Measurements from ENCODE around the gene UCP3.

The UCP3 gene, protein sequence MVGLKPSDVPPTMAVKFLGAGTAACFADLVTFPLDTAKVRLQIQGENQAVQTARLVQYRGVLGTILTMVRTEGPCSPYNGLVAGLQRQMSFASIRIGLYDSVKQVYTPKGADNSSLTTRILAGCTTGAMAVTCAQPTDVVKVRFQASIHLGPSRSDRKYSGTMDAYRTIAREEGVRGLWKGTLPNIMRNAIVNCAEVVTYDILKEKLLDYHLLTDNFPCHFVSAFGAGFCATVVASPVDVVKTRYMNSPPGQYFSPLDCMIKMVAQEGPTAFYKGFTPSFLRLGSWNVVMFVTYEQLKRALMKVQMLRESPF

DNA sequence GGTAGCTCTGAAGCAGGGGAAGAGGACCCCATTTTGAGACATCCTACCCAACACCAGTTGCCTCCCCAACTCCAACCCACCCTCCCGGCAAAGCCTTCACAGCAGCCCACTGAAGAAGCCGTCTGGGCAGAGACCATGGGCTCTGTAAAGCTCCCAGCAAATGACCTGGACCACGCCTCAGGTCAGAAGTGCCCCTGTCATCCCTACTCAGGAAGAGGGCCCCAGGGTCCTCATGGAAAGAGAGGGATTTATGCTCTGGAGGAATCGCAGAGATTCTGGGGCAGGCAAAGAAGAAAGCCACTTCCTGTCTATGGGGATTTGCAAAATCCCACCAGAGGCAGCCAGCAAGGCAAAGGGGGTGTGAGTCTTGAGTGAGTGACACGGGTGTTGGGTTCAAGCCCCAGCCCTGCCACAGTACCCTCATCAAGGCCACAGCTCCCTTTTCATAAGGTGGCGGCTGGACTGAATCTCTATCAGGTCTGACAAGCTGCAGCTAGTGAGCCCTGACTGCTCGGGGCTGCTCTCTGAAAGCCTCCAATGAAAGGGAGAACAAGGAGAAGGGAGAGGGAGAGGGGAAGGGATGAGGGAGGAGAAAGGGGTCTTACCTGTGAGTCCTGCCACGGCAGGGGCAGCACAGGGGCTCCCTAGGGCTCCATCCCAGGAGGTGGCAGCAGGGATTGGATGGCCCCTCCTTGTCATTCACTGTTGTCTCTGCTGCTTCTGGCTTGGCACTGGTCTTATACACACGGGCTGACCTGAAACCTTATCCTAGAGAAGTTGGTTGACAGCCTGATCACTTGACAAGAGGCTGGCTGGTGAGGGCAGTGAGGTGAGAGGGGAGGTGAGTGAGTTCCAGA, at the start of gene UCP3:
UCP3 (minus strand) TSS at position 713 of the 857 bp plus-strand sequence. CDS start 2,043 bp downstream, outside the sequence.
- DNase-seq (ENCODE audit: low spot score) = no peak
- TF ChIP-seq, protein P1, sequence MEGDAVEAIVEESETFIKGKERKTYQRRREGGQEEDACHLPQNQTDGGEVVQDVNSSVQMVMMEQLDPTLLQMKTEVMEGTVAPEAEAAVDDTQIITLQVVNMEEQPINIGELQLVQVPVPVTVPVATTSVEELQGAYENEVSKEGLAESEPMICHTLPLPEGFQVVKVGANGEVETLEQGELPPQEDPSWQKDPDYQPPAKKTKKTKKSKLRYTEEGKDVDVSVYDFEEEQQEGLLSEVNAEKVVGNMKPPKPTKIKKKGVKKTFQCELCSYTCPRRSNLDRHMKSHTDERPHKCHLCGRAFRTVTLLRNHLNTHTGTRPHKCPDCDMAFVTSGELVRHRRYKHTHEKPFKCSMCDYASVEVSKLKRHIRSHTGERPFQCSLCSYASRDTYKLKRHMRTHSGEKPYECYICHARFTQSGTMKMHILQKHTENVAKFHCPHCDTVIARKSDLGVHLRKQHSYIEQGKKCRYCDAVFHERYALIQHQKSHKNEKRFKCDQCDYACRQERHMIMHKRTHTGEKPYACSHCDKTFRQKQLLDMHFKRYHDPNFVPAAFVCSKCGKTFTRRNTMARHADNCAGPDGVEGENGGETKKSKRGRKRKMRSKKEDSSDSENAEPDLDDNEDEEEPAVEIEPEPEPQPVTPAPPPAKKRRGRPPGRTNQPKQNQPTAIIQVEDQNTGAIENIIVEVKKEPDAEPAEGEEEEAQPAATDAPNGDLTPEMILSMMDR (IDR thresholded peaks at IDR 0.05; ENCODE audit: extremely low read depth, missing control alignments) = no peak

DNA sequence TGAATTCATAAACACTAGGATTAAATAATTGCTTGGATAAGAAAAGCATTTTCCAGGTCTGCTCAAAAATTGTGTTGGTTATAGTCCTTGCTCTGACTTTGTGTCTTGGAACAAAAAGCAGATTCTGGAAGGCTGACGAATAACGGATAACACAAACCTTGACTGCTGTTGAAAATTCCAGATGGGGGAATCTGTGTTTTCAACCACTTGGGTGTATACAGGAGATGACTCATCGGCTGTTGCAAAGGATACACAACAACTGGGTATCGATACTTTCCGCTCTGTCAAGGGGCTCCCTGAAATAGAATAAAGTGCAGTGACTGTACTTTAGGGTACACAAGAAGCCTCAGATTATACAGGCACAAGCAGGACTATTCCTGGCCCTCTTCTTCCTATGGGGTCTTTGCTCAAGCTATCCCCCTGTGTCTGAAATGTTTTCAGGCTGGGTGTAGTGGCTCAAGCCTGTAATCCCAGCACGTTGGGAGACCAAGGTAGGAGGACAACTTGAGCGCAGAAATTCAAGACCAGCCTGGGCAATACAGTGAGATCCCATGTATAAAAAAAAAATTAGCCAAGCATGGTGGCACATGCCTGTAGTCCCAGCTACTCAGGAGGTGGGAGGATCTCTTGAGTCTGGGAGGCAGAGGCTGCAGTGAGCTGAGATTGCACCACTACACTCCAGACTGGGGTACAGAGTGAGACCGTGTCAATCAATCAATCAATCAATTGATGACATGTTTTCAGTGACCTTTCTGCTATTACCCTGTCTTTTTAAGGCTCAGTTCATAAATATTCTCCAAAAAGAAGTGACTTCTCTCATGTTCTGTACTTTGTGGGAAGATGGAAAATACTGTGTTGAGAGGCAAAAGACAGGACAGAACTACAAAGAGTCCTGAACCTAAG, 48.6 kb upstream of the UCP3 start:
- TF ChIP-seq, protein P1 (IDR thresholded peaks at IDR 0.05; ENCODE audit: extremely low read depth, missing control alignments) = no peak
- no peak for DNase-seq (ENCODE audit: low spot score)

DNA sequence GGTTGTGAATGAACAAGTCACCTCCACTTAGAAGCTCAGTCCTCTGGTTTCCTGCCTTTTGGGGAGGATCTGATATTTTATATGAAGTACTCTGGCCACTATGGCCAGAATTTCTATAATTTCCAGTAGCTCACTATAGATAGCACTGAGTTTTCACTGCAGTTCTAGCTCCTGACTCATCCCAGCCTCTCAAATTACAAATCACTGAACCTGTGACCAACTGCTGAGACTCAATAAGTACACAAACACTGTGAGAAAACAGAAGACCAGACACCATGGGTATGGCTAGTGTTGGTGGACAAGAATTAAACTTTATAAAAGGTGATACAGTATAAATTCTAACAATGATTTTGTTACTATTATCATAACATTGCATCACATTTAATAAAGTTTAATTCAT, 47.1 kb upstream of the UCP3 start:
- no peak for DNase-seq (ENCODE audit: low spot score)
- TF ChIP-seq, protein P1 (IDR thresholded peaks at IDR 0.05; ENCODE audit: extremely low read depth, missing control alignments) = no peak

DNA sequence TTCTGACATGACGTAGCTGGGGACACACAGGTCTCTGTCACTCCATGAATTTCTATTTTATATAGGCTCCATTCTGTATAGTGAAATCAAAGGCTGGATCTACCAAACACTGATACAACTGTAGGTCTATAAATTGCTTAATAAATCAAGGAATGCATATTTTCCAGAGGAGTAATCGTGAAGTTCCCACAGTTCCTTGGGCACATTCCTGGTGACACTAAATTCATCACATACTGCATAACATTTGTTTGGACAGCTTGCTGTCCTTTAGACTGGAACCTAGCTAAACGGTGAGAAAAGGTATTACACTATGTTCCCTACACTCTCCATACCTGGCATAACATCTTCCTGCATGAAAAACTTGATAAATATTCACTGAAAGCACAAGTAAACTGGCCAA, 41.6 kb upstream of the UCP3 start:
- no peak for DNase-seq (ENCODE audit: low spot score)
- TF ChIP-seq, protein P1 (IDR thresholded peaks at IDR 0.05; ENCODE audit: extremely low read depth, missing control alignments) = no peak

DNA sequence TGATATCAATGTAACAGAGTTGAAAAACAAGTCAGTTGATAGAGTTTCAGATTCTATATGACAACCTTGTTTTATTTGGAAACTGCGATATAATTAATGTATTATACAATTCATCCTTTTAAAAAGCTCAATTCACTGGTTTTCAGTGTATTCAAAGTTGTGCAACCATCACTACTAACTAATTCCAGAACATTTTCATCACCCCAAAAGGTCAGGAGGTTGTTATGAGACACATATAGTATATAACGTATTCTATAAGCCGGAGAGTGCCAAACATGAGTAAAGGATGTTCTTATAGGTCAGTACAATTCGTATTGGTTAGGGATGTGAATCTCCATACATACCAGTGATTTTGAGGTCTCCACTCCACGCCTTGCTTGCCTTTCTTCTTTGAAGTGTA, 40.1 kb upstream of the UCP3 start:
- TF ChIP-seq, protein P1 (IDR thresholded peaks at IDR 0.05; ENCODE audit: extremely low read depth, missing control alignments) = no peak
- no peak for DNase-seq (ENCODE audit: low spot score)

DNA sequence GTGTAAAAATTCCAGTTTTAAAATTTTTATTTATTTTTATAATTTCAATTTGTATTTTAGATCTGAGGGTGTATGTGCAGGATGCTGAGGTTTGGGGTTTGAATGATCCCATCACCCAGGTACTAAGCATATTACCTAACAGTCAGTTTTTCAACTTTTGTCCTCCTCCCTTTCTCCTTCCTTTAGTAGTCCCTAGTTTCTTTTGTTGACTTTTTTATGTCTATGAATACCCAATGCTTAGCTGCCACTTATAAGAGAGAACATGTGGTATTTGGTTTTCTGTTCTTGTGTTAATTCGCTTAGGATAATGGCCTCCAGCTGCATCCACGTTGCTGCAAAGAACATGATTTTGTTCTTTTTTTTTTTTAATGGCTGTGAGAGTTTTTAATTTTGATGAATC, 35.7 kb upstream of the UCP3 start:
- no peak for DNase-seq (ENCODE audit: low spot score)
- TF ChIP-seq, protein P1 (IDR thresholded peaks at IDR 0.05; ENCODE audit: extremely low read depth, missing control alignments) = no peak

All from GM20000 (cell line).